Activated naive CD4-positive, alpha-beta T cell (primary cell): ENCODE results near the gene CDH26.
A peak's percentile ranks its signal among the peaks of the same experiment; 100 is the strongest.

Source experiments
- DNase-seq, 4 experiments: peaks; one replicate each; lab custom pipeline; 2025; lab: John Stamatoyannopoulos, UW

CDH26 gene

DNA sequence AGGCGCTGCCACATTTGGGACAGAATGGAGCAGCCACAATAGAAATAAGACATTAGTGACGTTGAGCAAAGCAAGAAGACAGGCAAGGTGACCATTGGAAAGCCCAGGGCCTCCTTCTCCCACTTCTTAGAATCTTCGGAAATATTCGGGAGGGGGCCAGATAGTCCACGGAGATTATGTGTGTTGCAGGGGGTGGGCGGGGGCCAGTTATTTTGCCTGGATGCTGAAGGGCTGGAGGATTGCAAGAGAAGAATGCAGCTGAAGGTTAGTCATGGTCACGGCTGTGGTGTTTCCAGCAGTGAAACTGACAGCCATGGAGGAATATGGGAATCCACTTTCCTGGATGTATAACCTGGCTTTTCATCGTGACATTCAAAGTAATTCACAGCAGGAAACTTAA is 88.6 kb downstream of the CDH26 start:
- no peak for DNase-seq

DNA sequence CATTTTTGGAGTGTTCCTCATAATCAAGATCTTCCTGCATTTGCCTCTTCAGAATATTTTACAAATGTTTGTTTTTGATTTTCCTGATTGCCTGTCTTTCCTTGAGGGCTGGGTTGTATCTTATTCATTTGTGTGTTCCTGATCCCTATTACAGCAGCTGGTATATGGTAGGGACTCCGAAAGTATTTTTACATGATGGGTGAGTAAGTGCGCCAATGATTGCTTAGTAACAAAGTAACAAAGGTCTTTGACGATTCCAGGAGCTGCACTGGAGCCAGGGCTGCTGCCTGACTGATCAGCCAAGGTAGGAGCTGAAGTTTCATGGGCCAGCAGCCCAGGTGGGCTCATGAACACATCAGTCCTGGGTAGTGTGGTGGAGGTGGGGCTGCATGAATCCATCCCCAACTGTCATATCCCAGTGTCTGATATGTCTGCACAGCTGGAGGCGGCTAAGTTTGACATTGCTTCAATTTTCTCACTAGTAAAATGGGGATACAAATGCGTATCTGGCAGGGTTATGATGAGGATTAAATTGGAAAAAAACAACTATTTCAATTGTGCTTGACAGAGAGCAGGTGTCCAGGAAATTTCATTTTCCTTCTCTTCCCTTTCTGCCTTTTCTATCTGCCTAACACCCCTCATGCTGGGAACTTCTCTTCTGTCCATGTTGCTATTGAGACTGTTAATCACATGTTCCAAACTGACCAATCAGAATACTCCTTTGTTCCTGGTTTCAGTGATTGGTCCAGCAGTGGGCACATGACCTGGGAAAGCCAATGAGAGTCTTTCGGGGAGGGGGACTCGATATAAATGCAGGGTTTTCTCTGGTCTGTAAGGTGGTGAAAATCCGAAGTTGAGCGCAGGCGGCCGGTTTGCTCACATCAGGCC is 90.7 kb downstream of the CDH26 start:
- DNase-seq = no peak

DNA sequence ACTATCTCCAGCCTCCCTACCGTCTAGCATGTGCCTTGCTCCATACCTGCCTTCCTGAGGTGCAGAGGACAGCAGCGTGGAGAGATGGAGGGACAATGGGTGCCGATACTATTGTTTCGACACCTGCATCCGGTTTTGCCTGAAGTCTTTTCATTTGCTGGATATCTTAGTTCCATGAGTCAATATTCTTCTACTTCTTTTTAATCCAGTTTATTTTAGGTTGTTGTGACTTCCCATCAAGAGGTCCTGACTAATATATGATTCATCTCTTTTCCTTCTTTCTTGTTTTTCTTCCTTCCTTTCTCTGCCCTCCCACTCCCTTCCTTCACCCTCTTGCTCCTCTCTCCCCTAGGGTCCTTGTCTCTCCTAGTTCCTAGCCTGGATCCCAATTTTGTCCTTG is 91.4 kb downstream of the CDH26 start:
- no peak for DNase-seq

DNA sequence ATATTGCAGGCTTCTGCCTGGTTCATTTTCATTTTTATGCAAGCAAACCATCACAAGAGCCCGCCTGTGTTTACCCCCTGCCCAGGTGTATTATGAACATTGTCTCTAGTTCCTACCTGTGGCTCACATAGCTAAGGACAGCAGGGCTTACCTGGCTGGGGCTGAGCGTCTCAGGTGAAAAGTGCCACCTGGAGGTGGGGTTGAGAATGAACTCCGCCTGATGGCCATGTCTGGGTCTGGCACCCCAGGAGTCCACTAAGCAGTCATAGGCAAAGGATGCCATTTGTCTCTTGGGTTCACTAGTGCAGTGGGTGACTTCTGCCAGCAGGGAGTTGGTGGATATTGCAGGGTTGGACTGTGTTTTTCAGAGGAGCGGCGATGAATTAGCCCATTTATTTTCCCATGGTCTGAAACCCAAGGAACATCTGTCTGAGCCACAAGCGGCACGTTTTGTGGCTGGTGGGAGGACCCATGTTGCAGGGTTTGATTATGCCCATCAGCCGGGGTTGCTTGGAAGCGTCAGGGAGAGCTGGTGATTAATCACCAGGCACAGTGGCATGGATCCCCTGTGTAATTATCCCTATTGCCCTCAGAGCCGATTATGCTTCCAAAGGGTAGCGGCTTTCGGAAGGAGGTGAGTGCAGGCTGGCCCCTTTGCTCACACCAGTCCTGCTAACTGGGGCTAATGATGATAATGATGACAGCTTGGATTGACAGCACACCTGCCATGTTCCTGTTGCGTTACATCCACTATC is 92.1 kb downstream of the CDH26 start:
- no peak for DNase-seq

DNA sequence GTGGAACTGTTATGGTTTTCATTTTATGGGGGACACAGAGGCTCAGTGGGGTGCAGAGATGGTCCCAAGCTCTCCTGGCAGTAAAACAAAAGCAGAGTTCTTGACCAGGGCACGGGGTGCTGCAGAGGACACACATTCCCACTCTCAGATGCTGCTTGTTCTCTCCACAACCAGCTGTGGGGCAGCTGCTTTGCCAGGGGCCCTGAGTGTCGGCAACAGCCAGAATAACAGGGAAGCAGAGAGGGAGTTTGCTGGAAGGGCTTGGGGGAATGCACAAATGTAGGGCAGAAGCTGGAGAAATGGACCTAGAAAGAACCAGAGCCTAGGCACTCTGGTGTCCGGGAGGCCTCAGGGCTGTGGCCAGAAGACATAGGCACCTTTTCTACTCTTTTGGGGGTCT is 93.7 kb downstream of the CDH26 start:
- no peak for DNase-seq

DNA sequence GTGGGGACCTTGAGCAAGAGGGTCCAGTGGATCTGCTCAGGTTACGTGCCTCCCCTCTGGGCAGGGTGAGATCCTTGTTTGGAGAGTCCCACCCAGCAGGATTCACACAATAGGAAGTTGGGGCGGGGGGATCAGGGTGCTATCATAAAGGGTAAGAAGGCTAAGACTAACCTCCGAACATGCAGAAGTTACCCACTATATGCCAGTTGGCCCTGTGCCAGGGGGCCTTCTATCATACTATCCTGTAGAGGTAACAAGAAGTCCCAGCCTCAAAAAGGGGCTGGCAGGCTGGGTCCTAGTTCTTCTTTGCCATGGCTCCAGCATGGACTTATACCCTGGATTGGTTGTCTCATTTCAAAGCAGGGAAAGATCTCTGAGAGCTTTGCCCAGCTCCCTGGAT is 94.1 kb downstream of the CDH26 start:
- no peak for DNase-seq

DNA sequence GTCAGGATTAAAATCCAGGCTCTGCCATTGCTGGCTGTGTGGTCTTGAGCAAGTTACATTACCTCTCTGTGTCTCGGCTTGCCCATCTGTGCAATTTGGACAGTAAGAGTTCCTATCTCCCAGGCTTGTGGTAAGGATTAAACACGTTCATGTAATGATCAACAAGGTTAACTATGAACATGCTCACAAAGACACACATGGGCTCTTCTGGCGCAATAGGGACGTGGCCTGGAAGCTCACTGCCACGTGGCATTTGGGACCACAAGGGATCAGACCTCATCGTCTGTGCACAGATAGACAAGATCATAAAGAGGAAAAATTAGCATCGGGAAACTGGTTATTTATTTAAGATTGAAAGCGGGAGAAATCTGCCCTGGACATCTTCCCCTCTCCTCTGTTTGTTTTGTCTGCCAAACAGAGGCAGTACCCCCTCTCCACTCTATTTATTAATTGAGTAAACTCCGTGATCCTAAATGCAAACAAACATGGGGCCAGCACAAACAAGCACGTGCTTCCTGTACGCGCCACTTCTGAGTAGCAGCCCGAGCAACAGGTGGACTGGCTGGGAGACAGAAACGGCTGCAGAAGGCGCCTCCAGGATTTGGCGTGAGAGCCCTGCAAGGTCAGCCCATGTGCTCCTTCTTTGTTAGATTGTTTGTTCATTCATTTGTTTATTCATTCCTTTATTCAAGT is 95.0 kb downstream of the CDH26 start:
- no peak for DNase-seq

DNA sequence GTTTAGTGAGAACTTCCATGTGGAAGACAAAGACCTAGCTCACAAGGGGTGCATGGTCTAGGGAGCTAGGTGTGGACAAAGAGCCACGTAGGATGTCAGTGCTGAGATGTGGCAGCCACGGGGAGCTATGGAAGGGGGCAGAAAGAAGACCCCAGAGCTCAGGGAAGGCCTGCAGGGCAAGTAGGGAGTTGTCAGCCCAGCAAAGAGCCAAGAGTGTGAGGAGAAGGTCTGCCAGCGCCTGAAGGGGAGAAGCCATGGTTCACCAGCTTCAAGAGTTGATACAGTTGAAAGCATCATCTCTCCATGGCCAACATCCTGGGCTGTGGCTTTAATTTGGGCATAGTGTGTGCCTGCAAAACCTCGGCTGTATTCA is 95.6 kb downstream of the CDH26 start:
- DNase-seq = no peak

DNA sequence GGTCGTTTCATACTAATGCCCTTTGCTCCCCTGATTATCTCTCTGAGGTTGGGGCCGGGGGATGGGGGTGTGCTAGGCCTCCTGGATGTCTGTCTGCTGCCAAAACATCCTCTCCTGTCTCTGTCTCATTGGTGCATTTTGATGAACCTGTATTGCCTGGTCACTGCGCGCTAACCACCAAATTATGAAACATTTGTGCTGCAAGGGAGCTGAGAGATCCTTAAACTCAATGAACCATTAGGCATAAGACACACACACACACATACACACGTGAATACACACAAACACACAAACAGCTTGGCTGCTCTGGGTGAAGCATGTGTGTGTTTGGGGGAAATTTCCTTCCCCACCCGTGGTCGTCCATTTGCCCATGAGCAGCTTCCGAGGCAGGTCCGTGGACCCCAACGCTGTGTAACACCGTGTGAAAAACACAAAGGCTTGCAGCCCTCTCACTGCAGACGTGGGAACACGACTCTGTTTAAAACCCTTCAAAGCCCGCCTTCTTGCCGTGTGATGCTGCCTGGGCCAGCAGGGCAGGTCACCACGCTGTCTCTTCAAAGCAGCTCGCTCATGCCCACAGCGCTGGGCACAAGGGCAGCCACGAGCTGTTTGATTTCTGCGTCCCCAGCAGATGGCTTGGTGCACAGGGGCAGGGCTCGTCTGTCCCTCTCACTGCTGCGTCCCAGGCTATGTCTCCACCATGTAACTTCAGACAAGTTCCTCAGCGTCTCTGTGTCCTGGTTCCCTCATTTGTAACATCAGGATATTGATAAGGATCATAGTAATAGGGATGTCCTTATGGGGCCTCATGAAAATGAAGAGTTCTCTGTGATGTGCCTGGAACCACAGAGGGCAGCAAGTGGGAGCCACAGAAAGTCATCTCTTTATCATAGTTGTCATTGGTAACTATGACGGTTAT is 96.8 kb downstream of the CDH26 start:
- DNase-seq = no peak

DNA sequence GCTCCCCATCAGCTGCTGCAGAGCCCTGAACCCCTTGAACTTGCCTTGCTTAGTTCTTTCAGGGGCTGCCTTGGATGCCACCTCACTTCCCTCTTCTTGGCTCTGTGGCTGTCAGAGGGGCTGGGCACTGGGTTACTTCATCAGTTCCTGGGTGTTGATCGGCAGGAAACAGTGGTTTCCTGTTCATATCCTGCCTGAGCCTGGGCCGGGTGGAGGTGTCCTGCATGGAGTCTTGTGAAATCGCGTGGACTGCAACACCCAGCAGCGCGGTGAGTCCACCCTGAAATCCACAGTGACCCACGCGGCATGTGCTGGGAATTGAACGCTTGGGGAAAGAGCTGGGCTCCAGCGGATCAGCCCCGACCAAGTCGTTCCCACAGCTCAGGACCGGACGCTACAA is 97.5 kb downstream of the CDH26 start:
- peak in 2 of 4 experiments; percentile 6 to 17 for DNase-seq

DNA sequence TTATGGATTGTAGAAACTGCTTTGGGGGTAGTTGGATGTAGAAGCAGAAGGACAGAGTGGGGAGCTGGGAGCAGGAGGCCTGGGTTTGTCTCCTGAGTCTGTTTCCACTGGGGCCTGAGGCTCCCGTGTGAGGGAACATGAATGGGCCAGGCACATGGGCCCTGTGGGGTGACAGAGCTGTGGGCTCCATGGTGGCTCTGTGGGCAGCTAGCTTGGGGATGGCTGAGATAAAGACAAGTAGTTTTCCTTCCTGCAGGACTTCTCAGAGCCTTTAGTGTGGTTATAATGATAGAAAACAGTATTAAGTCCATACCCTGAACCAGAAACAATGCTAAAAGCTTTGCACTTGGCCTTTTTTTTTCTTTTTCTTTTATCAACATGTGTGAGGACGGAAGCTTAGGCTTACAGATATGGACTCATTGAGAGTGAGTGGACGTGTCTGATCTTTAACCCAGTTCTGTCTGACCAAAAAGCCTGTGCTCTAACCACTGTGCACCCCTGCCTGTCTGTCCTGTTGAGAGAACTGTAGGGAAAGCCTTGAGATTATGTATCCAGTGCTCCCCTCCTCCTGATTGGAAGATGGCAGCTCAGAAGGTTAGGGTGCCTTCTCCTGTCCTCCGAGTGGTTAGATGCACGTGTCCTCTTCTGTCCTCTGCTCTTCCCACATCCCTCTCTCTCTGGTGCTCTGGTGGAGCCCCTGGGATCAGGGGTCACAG is 98.3 kb downstream of the CDH26 start:
- no peak for DNase-seq

DNA sequence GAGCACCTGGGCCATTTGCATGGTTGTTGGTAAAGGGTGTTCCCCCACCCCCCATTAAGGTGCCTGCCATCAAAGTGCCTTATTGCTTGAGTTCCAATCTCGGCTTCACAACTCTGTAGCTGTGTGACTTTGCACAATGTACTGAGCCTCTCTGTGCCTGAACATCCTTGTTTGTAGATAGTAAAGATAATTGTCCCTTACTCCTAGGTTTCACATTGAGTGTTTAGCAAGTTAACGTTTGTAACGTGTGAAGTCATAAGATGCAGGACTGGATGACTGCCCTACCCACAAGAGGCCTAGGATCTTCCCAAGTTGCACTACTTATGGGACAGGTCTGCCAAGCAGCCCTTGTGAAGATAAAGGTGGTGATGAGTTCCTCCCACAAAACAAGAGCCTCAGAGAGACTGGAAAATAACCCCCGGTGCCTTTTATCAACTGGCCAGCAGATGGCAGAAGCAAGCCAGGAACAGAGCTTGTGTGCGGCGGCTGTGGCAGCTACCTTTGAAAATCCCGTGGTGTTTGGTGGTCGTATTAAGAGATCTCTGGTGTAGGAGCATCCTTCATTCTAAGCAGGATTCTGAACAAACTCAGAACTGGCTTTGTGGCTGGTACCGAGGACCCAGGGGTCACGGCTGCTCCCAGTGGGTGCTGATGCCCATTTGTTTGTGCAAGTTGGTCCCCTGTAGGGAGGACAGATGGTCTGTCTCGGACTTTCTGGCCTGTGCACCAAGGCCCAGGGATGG is 99.1 kb downstream of the CDH26 start:
- peak in 2 of 4 experiments; percentile 37 to 46 for DNase-seq

DNA sequence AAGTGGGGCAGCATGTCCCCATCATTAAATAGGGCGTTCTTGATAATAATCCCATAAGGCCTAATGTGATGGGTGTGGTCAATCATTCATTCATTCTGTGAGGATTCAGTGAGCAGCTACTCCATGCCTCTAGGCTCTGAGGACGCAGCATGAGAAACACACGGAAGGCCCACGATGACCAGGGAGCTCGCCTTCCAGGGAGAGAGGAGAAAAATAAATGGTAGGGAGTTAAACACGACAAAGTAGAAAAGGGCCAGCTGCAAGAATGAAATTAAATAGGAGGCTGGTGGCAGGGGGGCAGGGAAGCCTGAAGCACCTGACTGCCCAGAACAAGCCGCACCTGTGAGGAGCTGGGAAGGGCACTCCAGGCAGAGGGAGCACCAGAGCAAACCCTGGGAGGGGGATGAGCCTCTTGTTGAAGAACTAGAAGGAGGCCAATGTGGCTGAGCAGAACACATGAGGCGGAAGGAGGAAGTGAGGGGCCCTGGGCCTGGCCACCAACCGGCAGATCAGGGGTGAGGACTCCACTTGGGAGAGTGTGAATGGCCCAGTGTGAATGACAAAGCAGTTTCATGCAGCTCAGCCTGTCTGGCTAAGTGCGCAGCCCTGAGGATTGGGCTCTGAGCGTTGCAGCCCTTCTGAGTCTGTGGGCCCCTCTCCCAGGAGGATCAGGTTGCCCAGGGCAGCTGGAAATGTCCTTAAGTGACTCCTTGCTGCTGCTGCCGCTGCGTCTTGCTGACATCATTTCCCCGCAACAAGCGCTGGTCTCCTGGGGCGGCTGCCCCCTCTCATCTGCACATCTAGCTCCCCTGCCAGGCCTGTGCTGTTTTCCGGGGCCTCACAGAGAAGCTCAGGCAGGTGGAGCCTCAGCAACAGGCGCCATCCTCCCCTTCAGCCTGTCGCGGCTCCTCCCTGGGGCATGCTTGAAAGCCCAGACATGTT is 99.9 kb downstream of the CDH26 start:
- DNase-seq = peak in 1 of 4 experiments; percentile 18

DNA sequence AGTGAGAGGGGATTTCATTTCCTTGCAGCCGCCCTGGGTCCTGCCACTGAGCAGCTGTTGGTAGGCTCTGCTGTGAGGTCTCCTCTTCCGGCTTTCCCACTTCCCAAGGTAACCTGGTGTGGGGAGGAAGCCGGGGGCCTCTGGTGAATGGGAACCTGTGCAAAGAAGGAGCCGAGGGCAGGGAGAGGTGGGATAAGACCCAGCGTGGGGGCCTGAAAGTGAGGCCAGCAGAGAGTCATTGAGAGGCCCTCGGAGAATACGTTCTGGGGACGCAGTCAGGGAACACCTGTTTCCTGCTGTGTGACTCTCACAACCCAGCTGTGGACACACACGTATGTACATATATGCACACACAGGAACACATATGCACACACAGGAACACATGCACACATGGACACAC is 100.7 kb downstream of the CDH26 start:
- no peak for DNase-seq

DNA sequence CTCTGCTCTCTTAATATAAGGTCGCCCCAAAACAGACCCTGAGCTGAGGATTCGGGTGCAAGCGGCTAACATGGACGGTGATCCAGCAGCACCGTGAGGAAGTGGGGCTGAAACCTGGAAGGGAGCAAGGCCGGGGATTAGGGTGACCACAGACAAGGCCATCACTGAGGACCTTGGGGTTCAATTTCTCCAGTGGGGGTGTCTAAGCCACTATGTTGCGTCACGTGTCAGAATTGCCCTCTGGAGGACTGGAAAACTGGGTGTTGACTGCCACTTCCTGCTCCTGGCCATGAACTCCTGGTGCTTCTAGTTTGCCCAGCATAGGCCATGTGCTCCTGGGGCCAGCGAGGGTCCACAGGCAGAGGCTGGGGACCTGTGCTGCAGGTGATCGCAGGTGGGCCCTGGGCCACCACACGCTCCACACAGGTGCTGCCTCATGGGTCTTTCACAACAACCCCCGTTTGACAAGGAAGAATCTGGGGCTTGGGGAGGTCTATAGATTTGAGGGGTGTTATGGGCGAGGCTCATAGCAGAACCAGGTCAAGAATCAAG is 101.9 kb downstream of the CDH26 start:
- DNase-seq = no peak

DNA sequence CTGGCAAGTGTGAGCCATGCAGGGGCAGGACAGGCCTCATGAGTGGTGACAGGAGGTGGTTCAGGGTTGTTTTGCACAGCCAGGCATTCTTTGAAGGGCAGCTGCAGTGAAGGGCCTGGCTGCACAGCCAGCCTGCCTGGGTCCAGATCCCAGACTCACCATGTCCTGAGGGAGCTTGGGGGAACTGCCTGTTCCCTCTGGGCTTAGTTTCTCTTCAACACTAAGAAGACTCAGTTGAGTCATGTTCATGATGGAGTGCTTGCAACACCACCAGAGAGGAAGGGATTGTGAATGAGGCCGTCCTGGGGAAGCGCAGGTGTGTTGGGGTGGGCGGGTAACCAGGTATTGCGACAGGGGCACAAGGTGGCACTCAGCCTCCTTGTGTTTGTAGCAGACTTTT is 102.4 kb downstream of the CDH26 start:
- DNase-seq = no peak

DNA sequence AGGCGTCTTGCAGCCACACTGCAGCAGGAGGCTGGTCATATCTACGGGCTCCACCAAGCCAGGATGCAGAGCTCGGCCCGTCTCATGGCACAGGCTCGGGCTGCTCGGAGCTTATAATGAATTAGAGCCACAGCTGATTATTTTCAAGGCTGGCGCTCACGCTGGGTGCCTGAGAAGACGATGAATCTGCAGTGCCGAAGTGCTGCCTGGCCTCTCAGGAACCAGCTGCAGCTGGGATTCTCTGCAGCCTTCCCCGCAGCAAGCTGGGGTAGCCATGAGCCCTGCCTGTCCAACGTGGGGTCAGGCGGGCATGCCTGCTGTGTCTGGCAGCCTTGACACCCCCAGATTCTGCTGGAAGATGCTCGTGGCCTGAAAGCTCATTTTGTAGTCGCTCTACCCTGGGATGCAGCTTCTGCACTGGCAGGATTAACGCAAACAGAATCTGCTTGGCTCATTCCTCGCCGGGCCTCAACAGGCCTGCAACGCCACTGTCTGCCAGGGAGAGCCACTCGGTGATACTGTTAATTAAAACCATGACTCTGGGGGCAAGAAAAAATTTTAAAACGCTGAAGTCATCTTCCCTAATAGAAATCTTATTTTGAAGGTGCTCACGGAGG is 104.3 kb downstream of the CDH26 start:
- no peak for DNase-seq

DNA sequence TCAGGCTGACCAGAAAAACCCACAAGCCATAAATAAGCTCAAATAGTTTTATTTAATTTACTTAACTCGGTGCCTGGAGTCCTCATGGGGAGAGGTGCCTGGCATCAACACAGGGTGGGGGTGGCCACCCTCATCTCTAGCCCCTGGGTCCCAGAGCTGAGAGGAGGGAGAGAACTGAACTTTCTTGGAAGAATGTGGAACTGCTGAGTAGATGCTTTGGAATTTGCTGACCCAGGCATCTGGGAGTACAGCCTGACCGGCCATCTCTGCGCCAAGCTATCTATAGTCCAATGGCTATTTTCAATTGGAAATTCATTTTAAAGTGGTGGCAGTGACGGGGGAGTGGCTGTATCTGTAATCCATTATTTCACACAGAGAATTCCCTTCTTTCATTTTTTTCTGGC is 104.8 kb downstream of the CDH26 start:
- no peak for DNase-seq
